B cell (primary cell): ENCODE results near the gene QSER1.

Experiments
- CTCF ChIP-seq: fragments of 200-600 bp; IDR thresholded peaks from one replicate; pipeline ENCODE4 v1.8.0; 2022; ENCODE audit warnings: antibody characterized with exemption, mild to moderate bottlenecking
- EZH2 ChIP-seq: IDR thresholded peaks from 2 replicates; pipeline ENCODE4 v1.6.1; 2012; ENCODE audit warnings: borderline replicate concordance, low read depth, mild to moderate bottlenecking, moderate library complexity, low read length; ENCODE audit not compliant: insufficient read depth, poor library complexity, severe bottlenecking

GRCh38 chr11:32864555-32864954 is 28.1 kb upstream of the QSER1 start:
- TF ChIP-seq CTCF = no peak
- no peak for TF ChIP-seq EZH2
